BLaER1 (cell line): ENCODE results near the gene SLC7A1.

Source experiments
- H3K27ac ChIP-seq: shearing (Covaris generic); formaldehyde crosslinking; 2 replicates; pipeline ENCODE4 v1.8.1; 2022
- H3K27me3 ChIP-seq: shearing (Covaris generic); formaldehyde crosslinking; 2 replicates; pipeline ENCODE4 v1.8.1; 2022
- H3K36me3 ChIP-seq: shearing (Covaris generic); formaldehyde crosslinking; 2 replicates; pipeline ENCODE4 v1.8.1; 2022
- H3K4me1 ChIP-seq: shearing (Covaris generic); formaldehyde crosslinking; 2 replicates; pipeline ENCODE4 v1.8.1; 2022
- H3K4me2 ChIP-seq: shearing (Covaris generic); formaldehyde crosslinking; 2 replicates; pipeline ENCODE4 v1.8.1; 2022
- H3K4me3 ChIP-seq: shearing (Covaris generic); formaldehyde crosslinking; 2 replicates; pipeline ENCODE4 v1.8.1; 2022
- H3K9ac ChIP-seq: shearing (Covaris generic); formaldehyde crosslinking; 2 replicates; pipeline ENCODE4 v1.8.1; 2022
- H3K9me3 ChIP-seq: shearing (Covaris generic); formaldehyde crosslinking; 2 replicates; pipeline ENCODE4 v1.8.1; 2022
- H4K20me1 ChIP-seq: shearing (Covaris generic); formaldehyde crosslinking; 2 replicates; pipeline ENCODE4 v1.8.1; 2022
- Cebpa-rat ChIP-seq: shearing (Covaris generic); IDR thresholded peaks from 2 replicates; pipeline ENCODE4 v1.8.1; 2022

The SLC7A1 gene

DNA sequence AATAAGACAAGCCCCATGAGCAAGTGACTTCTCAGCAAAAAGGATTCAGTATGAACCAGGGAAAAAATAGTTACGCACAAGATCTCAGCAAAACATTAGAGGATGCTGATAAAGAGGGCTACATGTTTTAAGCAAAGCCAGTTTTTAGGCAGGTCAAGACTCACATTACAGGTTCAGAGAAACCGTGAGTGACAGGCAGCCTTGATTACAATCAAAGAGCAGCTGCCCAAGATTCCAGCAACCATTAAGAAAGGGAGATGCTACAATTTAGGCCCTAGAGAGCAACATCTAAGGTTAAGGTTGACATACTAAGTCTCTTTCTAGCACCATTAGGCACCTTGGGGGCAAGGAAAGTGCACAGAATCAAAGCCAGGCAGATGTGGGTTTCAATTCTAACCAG, 2.8 kb upstream of the SLC7A1 start:
- H3K9ac ChIP-seq: no peak overlapping the region
- H3K4me2 ChIP-seq: no peak overlapping the region
- no peak for TF ChIP-seq Cebpa-rat
- H4K20me1 ChIP-seq: peaks cover 10% of the 10 kb centered on the region
- no peak overlapping the region for H3K4me3 ChIP-seq
- peaks cover 17% of the 10 kb centered on the region for H3K4me1 ChIP-seq
- no peak overlapping the region for H3K27ac ChIP-seq
- no peaks in the 10 kb centered on the region for H3K36me3 ChIP-seq
- H3K9me3 ChIP-seq: no peaks in the 10 kb centered on the region
- no peaks in the 10 kb centered on the region for H3K27me3 ChIP-seq

DNA sequence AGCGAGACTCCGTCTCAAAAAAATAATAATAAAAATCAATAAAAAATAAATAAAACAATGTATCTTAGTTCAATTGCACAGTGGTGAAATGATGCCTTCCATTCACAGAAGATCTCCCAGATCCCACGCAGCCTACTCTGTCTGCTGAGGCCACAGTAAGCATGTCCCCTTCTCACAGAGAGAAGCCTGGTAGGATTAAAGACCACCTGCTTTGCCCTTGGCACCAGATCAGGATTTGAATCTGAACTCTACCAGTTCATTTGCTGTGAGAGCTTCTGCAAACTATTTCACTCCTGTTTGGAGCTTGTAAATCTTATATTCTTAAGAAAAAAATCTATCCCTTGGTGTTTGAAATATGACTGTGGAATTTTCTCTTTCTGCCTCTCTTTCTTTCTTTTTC, 2.2 kb upstream of the SLC7A1 start:
- Histone ChIP-seq H3K27me3 (no peaks in the 10 kb centered on the region), H3K4me3 (no peak overlapping the region), H3K27ac (no peak overlapping the region), H4K20me1 (peaks cover 16% of the 10 kb centered on the region), H3K4me2 (no peak overlapping the region), H3K4me1 (peaks cover 23% of the 10 kb centered on the region), H3K36me3 (peaks cover 6% of the 10 kb centered on the region; the same call in 1 of the 2 replicates), H3K9me3 (no peaks in the 10 kb centered on the region), H3K9ac (no peak overlapping the region)
- no peak for TF ChIP-seq Cebpa-rat

DNA sequence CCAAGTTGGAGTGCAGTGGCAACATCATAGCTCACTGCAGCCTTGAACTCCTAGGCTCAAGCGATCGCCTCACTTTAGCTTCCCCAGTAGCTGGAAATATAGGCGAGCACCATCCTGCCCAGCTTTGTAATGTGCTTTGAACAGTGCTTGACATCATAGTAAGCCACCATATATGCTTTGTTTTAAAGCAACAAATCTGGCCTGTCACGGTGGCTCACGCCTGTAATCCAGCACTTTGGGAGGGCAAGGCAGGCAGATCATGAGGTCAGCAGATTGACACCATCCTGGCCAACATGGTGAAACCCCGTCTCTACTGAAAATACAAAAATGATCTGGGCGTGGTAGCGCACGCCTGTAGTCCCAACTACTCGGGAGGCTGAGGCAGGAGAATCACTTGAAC, 1.8 kb upstream of the SLC7A1 start:
- no peak overlapping the region for H3K4me2 ChIP-seq
- no peaks in the 10 kb centered on the region for H3K9me3 ChIP-seq
- no peak overlapping the region for H3K9ac ChIP-seq
- H3K36me3 ChIP-seq: peaks cover 10% of the 10 kb centered on the region
- TF ChIP-seq Cebpa-rat: no peak
- H4K20me1 ChIP-seq: peaks cover 21% of the 10 kb centered on the region
- no peak overlapping the region for H3K4me3 ChIP-seq
- H3K27me3 ChIP-seq: no peaks in the 10 kb centered on the region
- H3K27ac ChIP-seq: no peak overlapping the region
- peaks cover 28% of the 10 kb centered on the region for H3K4me1 ChIP-seq

- peak overlapping the region; percentile 98 for H3K4me3 ChIP-seq
- H3K27me3 ChIP-seq: no peaks in the 10 kb centered on the region
- H3K36me3 ChIP-seq: peaks cover 22% of the 10 kb centered on the region
- H4K20me1 ChIP-seq: peaks cover 33% of the 10 kb centered on the region
- H3K9ac ChIP-seq: peak overlapping the region; percentile 67; the same call in 1 of the 2 replicates
- peak overlapping the region; percentile 76 for H3K4me2 ChIP-seq
- no peak for TF ChIP-seq Cebpa-rat
- no peaks in the 10 kb centered on the region for H3K9me3 ChIP-seq
- H3K4me1 ChIP-seq: peaks cover 38% of the 10 kb centered on the region
- no peak overlapping the region for H3K27ac ChIP-seq
These were observed 553 bp upstream of the SLC7A1 start for GRCh38 chr13:29596064-29596418.

GRCh38 chr13:29594710-29595379, 643 bp downstream of the SLC7A1 start:
- Histone ChIP-seq H3K4me1 (peaks cover 41% of the 10 kb centered on the region), H3K27ac (peak overlapping the region; percentile 99), H3K9ac (peak overlapping the region; percentile 99), H3K9me3 (no peaks in the 10 kb centered on the region), H3K4me3 (peak overlapping the region; percentile 98), H3K4me2 (peak overlapping the region; percentile 82), H4K20me1 (peaks cover 45% of the 10 kb centered on the region), H3K27me3 (no peaks in the 10 kb centered on the region), H3K36me3 (peaks cover 34% of the 10 kb centered on the region)
- peak; percentile 85 for TF ChIP-seq Cebpa-rat

DNA sequence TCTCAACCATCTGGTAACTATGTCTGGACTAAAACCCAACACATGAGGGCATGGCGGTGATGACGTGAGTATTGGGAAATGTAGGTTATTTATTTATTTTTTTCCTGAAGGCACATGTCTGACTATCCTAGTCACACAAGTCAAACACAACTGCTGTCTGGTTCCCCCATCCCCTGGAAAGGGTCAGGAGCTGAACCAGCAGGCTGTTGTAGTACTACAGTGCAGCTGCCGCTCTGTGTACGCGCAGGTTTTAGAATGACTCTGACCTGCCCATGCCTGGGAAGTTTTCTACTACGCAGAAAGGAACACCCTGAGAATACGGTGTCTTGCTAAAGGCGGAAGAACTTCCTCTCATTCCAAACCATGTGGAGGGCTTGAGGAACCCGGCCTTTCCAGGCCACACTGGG, 1.2 kb downstream of the SLC7A1 start:
- Histone ChIP-seq H3K9me3 (no peaks in the 10 kb centered on the region), H3K36me3 (peaks cover 39% of the 10 kb centered on the region), H4K20me1 (peaks cover 50% of the 10 kb centered on the region), H3K27me3 (no peaks in the 10 kb centered on the region), H3K9ac (peak overlapping the region; percentile 99), H3K4me2 (peak overlapping the region; percentile 82), H3K4me1 (peaks cover 47% of the 10 kb centered on the region), H3K4me3 (peak overlapping the region; percentile 98), H3K27ac (peak overlapping the region; percentile 99)
- no peak for TF ChIP-seq Cebpa-rat

DNA sequence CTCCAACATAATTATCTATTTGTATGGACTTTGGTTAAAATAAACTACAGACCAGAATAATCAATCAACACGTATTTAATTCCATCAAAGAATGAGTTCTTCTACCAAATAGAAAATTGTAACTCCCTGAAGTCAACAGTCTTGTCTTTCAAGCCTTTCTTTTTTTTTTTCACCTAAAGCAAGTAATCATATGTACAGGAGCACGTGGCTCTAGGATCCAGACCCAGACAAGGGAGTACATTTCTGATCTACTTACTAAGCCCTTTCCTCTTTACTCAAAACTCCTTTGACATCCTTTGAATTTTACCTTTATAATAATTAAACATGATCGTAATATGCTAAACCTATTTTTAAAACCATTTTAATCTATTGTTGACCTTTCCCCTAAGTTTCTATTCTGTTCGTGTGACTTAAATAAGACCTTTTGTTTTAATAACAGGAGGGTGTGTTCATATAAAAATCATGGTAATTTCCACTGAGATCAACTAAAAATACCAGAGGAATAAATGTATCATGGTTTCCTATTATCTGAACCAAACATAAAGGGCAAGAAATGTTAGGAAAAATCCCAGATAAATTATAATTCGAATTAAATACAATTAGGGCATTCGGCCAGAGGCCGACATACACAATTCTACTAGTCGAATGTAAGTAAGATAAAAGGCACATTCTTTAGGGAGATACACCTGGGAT, 1.7 kb downstream of the SLC7A1 start:
- Histone ChIP-seq H3K4me2 (peak overlapping the region; percentile 82), H3K27me3 (no peaks in the 10 kb centered on the region), H3K9me3 (no peaks in the 10 kb centered on the region), H3K4me1 (peaks cover 52% of the 10 kb centered on the region), H3K36me3 (peaks cover 44% of the 10 kb centered on the region), H3K9ac (peak overlapping the region; percentile 99), H3K27ac (peak overlapping the region; percentile 99), H3K4me3 (peak overlapping the region; percentile 98), H4K20me1 (peaks cover 56% of the 10 kb centered on the region)
- no peak for TF ChIP-seq Cebpa-rat

DNA sequence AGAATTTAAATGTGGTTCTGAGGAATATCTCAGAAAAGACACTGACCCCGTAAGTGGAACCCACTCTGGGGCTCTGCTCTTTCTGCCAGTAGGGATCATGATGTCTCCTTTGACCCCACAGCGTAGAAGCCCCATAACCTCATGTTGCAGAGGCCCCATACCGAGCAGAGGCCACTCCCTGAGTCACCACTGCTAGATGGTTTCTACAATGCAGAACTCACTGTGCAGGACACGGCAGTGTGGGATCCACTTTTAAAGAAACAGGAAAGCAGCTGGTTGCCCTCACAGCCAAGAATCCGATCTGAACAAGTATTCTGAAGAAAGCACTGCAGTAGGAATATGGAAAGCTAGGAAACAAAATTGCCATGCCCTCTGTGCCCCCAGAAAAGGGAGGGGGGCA, 4.2 kb downstream of the SLC7A1 start:
- Histone ChIP-seq H3K27me3 (no peaks in the 10 kb centered on the region), H3K36me3 (peaks cover 66% of the 10 kb centered on the region), H3K4me3 (no peak overlapping the region), H3K27ac (no peak overlapping the region), H3K9me3 (no peaks in the 10 kb centered on the region), H4K20me1 (peaks cover 80% of the 10 kb centered on the region), H3K9ac (no peak overlapping the region), H3K4me1 (peaks cover 51% of the 10 kb centered on the region), H3K4me2 (0 out of 2 replicates have a peak overlapping the region, but pooled peaks have one; percentile 82)
- TF ChIP-seq Cebpa-rat: no peak

DNA sequence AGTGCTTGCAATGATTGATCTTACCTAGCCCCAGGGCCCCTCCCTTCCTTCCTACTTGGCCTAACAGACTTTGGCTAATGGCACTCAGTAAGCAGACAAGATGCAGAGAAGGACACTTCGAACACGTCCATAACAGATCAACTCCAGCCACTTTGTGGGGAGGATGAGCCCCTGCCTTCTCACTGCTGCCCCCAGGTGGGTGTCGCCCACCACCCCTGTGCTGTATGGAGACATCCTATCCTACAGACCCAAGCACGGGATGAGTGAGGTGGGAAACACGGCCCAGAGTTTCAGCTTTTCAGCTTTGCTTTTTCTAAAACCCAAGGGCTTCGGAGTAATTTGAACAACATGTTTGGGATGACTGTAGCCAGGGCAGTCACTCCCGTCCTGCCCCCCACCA, 5.5 kb downstream of the SLC7A1 start:
- H3K9me3 ChIP-seq: no peaks in the 10 kb centered on the region
- no peak overlapping the region for H3K9ac ChIP-seq
- no peak overlapping the region for H3K4me3 ChIP-seq
- H3K4me1 ChIP-seq: peaks cover 46% of the 10 kb centered on the region
- TF ChIP-seq Cebpa-rat: no peak
- peaks cover 94% of the 10 kb centered on the region for H4K20me1 ChIP-seq
- peaks cover 71% of the 10 kb centered on the region for H3K36me3 ChIP-seq
- no peaks in the 10 kb centered on the region for H3K27me3 ChIP-seq
- H3K4me2 ChIP-seq: no peak overlapping the region
- H3K27ac ChIP-seq: no peak overlapping the region

DNA sequence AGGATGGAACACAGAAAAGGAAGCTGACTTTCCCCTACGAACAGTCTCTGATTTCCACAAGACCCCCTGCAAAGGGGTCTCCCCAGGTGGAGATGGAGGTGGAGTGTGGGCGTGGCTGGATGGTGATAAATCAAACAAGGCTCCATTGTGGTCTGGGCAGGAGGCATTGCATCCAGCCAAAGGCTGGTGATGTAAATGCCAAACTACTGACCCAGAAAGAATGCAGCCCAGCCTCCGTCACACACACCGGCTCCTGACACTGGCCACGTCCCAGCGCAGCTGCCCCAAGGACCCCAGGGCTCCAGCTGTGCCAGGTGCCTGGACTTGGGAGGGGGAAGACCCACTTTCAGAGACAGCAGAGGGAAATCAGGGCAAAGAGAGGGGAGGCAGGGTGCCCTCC, 6.3 kb downstream of the SLC7A1 start:
- no peak overlapping the region for H3K9ac ChIP-seq
- H3K4me2 ChIP-seq: no peak overlapping the region
- H3K36me3 ChIP-seq: peaks cover 71% of the 10 kb centered on the region
- peaks cover 45% of the 10 kb centered on the region for H3K4me1 ChIP-seq
- no peak overlapping the region for H3K4me3 ChIP-seq
- no peak for TF ChIP-seq Cebpa-rat
- H3K9me3 ChIP-seq: no peaks in the 10 kb centered on the region
- H4K20me1 ChIP-seq: peaks cover 100% of the 10 kb centered on the region
- no peak overlapping the region; the same call in 1 of the 2 replicates for H3K27ac ChIP-seq
- no peaks in the 10 kb centered on the region for H3K27me3 ChIP-seq
